ENCODE data around the gene FBXO24. TPM values are rescaled to one million over a fixed set of nuclear protein-coding genes. Genes with fewer than 3 reads are reported as not detected.
"Not testable (repeated sequence)": the region's sequence is repeated elsewhere in the genome, so short reads cannot be mapped to it uniquely, and the experiment has no call there.

The FBXO24 gene
- total and polyA plus RNA-seq, 11 donors, result 0.11 to 0.75 (median 0.31) TPM; not detected in 4

GRCh38 chr7:100538654-100539435, 47.3 kb upstream of the FBXO24 start, which contains the start of gene AGFG2:
Gene AGFG2 (plus strand): TSS chr7:100539203. CDS start chr7:100539347, 144 bp downstream.
- intact Hi-C loops (cut with DNase I), result loop anchor here in 3 of 10 donors (2.0 to 5.0 kb wide), 4 partner anchors 48 to 74 kb away; partner anchors contain the start of genes FBXO24 (in 1 of the 3), LRCH4 (in 1 of the 3), MOSPD3 (in 1 of the 3) and TSC22D4 (in 1 of the 3)
- peak within 1 kb of the TSS; percentile 40 to 99 (median 90) for H3K4me3 ChIP-seq
- TF ChIP-seq POLR2A (IDR thresholded peaks at IDR 0.05), result peak in 1 of 2 donors; percentile 80
- TF ChIP-seq, protein P1, sequence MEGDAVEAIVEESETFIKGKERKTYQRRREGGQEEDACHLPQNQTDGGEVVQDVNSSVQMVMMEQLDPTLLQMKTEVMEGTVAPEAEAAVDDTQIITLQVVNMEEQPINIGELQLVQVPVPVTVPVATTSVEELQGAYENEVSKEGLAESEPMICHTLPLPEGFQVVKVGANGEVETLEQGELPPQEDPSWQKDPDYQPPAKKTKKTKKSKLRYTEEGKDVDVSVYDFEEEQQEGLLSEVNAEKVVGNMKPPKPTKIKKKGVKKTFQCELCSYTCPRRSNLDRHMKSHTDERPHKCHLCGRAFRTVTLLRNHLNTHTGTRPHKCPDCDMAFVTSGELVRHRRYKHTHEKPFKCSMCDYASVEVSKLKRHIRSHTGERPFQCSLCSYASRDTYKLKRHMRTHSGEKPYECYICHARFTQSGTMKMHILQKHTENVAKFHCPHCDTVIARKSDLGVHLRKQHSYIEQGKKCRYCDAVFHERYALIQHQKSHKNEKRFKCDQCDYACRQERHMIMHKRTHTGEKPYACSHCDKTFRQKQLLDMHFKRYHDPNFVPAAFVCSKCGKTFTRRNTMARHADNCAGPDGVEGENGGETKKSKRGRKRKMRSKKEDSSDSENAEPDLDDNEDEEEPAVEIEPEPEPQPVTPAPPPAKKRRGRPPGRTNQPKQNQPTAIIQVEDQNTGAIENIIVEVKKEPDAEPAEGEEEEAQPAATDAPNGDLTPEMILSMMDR (IDR thresholded peaks at IDR 0.05), result no peak
- H3K9me3 ChIP-seq, result no peaks in the 10 kb centered on the region
- peak within 1 kb of the TSS in 10 of 12 donors; percentile 55 to 85 (median 72) for H3K27ac ChIP-seq
- WGBS, 4 donors, result 0% methylated on average over 49 to 60 of the region's 60 CpGs
- peak; percentile 100 for ATAC-seq
- H3K36me3 ChIP-seq, result no peaks in the 10 kb centered on the region
- no peaks in the 10 kb centered on the region for H3K27me3 ChIP-seq
- H3K4me1 ChIP-seq, result peaks cover 0 to 32% (median 13%) of the 10 kb centered on the region in 12 donors
- DNase-seq, result peak; percentile 100

- H3K36me3 ChIP-seq, result no peaks in the 10 kb centered on the region
- intact Hi-C loops (cut with DNase I), result loop anchor here in 4 of 10 donors (2.0 to 5.0 kb wide), 5 partner anchors 47 to 73 kb away; partner anchors contain the start of genes FBXO24 (in 1 of the 4), LRCH4 (in 1 of the 4), MOSPD3 (in 1 of the 4) and NYAP1 (in 1 of the 4)
- no peak for DNase-seq
- H3K4me3 ChIP-seq, result peak overlapping the region; percentile 40 to 99 (median 90)
- peak in 1 of 4 donors; percentile 25 for ATAC-seq
- H3K27ac ChIP-seq, result peak overlapping the region in 10 of 12 donors; percentile 55 to 85 (median 72)
- peaks cover 0 to 39% (median 19%) of the 10 kb centered on the region in 12 donors for H3K4me1 ChIP-seq
- TF ChIP-seq, protein P1 (IDR thresholded peaks at IDR 0.05), result no peak
- no peak for TF ChIP-seq POLR2A (IDR thresholded peaks at IDR 0.05)
- H3K9me3 ChIP-seq, result no peaks in the 10 kb centered on the region
- 0 to 2% (median 1%) methylated on average over 31 to 44 of the region's 44 CpGs for WGBS, 4 donors
- no peaks in the 10 kb centered on the region for H3K27me3 ChIP-seq
Measured at GRCh38 chr7:100539436-100540006, 46.6 kb upstream of the FBXO24 start.

GRCh38 chr7:100540073-100540723, 45.9 kb upstream of the FBXO24 start:
- Histone ChIP-seq H3K4me1 (peaks cover 3 to 46% (median 26%) of the 10 kb centered on the region in 12 donors), H3K27me3 (no peaks in the 10 kb centered on the region), H3K9me3 (no peaks in the 10 kb centered on the region), H3K27ac (no peak overlapping the region), H3K4me3 (peak overlapping the region in 10 of 12 donors; percentile 72 to 99 (median 91)), H3K36me3 (no peaks in the 10 kb centered on the region)
- no peak for DNase-seq
- WGBS, 4 donors, result 41 to 57% (median 46%) methylated on average over 6 of the region's 6 CpGs
- no peak for ATAC-seq
- intact Hi-C loops (cut with DNase I), result loop anchor here in 1 of 10 donors (5.0 kb wide), 1 partner anchor 58 kb away; the partner anchor contains the start of gene NYAP1
- TF ChIP-seq, protein P1 (IDR thresholded peaks at IDR 0.05), result no peak
- no peak for TF ChIP-seq POLR2A (IDR thresholded peaks at IDR 0.05)

GRCh38 chr7:100541309-100541708, 44.8 kb upstream of the FBXO24 start:
- H3K27ac ChIP-seq, ATAC-seq, DNase-seq, H3K36me3 ChIP-seq, H3K9me3 ChIP-seq, H3K27me3 ChIP-seq, H3K4me3 ChIP-seq: not testable (repeated sequence)
- intact Hi-C loops (cut with DNase I), result loop anchor here in 1 of 10 donors (5.0 kb wide), 1 partner anchor 59 kb away; the partner anchor contains the start of gene NYAP1
- peaks cover 11 to 57% (median 37%) of the 10 kb centered on the region in 12 donors for H3K4me1 ChIP-seq
- WGBS, 4 donors, result 89 to 91% (median 90%) methylated on average over 7 of the region's 7 CpGs

Data from heart left ventricle (tissue), 16 donors.